MM.1S (cell line): ENCODE data around the gene ADRA1B.

Experiments
- DNase-seq: peaks from one replicate; pipeline ENCODE4 v3.0.0-alpha.2; 2015
- H2AFZ ChIP-seq: fragments of 300-600 bp; sonication (generic); 2 replicates; pipeline ENCODE4 v1.6.0; 2016; ENCODE audit warnings: antibody characterized with exemption, low read length
- H3F3A ChIP-seq: fragments of 300-600 bp; sonication (generic); 2 replicates; pipeline ENCODE4 v1.6.1; 2016; ENCODE audit warnings: mild to moderate bottlenecking, antibody characterized with exemption, low read length, moderate library complexity, mixed read lengths; ENCODE audit not compliant: insufficient read depth
- H3K27ac ChIP-seq: fragments of 300-600 bp; sonication (generic); 2 replicates; pipeline ENCODE4 v1.5.1; 2016; ENCODE audit warnings: mild to moderate bottlenecking, low read length
- H3K27me3 ChIP-seq: fragments of 300-600 bp; sonication (generic); replicated peaks from 2 replicates; pipeline ENCODE4 v1.6.0; 2016; ENCODE audit warnings: low read length; ENCODE audit not compliant: insufficient read depth
- H3K36me3 ChIP-seq: fragments of 300-600 bp; sonication (generic); replicated peaks from 2 replicates; pipeline ENCODE4 v1.6.1; 2016; ENCODE audit warnings: mild to moderate bottlenecking, low read length, mixed read lengths; ENCODE audit not compliant: insufficient read depth
- H3K4me1 ChIP-seq: fragments of 300-600 bp; sonication (generic); 2 replicates; pipeline ENCODE4 v1.6.1; 2016; ENCODE audit warnings: low read length, mixed read lengths
- H3K4me2 ChIP-seq: fragments of 300-600 bp; sonication (generic); 2 replicates; pipeline ENCODE4 v1.6.0; 2016; ENCODE audit warnings: low read depth, low read length
- H3K4me3 ChIP-seq: fragments of 300-600 bp; sonication (generic); 2 replicates; pipeline ENCODE4 v1.5.1; 2016; ENCODE audit warnings: low read length, mixed read lengths
- H3K79me2 ChIP-seq: fragments of 300-600 bp; sonication (generic); 2 replicates; pipeline ENCODE4 v1.6.1; 2016; ENCODE audit warnings: mixed run types, low read length, mixed read lengths
- H3K9ac ChIP-seq: fragments of 300-600 bp; sonication (generic); 2 replicates; pipeline ENCODE4 v1.6.1; 2016; ENCODE audit warnings: low read length, mixed read lengths
- H3K9me2 ChIP-seq: fragments of 300-600 bp; sonication (generic); replicated peaks from 2 replicates; pipeline ENCODE4 v1.6.1; 2016; ENCODE audit warnings: mild to moderate bottlenecking, low read length, mixed read lengths; ENCODE audit not compliant: insufficient read depth
- H3K9me3 ChIP-seq: fragments of 300-600 bp; sonication (generic); replicated peaks from 2 replicates; pipeline ENCODE4 v1.6.1; 2016; ENCODE audit warnings: mild to moderate bottlenecking, low read length, mixed read lengths; ENCODE audit not compliant: insufficient read depth
- H4K20me1 ChIP-seq: fragments of 300-600 bp; sonication (generic); 2 replicates; pipeline ENCODE4 v1.6.1; 2016; ENCODE audit warnings: mild to moderate bottlenecking, low read length, moderate library complexity, mixed read lengths; ENCODE audit not compliant: insufficient read depth
- CTCF ChIP-seq: fragments of 300-600 bp; sonication (generic); IDR thresholded peaks from 2 replicates; pipeline ENCODE4 v1.5.1; 2016; ENCODE audit warnings: antibody characterized with exemption, low read length, mixed read lengths
- EZH2 ChIP-seq: fragments of 300-600 bp; sonication (generic); optimal IDR thresholded peaks from 2 replicates; pipeline ENCODE3; 2017; ENCODE audit warnings: low read depth, mild to moderate bottlenecking, antibody characterized with exemption, low read length, mixed read lengths
- EZH2phosphoT487 ChIP-seq: fragments of 300-600 bp; sonication (generic); IDR thresholded peaks from 2 replicates; pipeline ENCODE4 v1.6.1; 2018; ENCODE audit warnings: antibody characterized with exemption, low read length

Gene ADRA1B

GRCh38 chr5:159905496-159905895 lies 10.8 kb upstream of the ADRA1B start:
- TF ChIP-seq EZH2phosphoT487 (no peak), CTCF (no peak), EZH2 (no peak)
- peak; percentile 12 for DNase-seq
- Histone ChIP-seq H3K79me2 (no peaks in the 10 kb centered on the region), H3K9ac (no peak overlapping the region), H3K4me1 (0 out of 2 replicates have a peak, but pooled peaks cover 6% of the 10 kb centered on the region), H2AFZ (no peak overlapping the region), H3K27ac (no peak overlapping the region), H3K4me3 (no peak overlapping the region), H3K27me3 (no peaks in the 10 kb centered on the region), H3K9me2 (no peaks in the 10 kb centered on the region), H3F3A (no peaks in the 10 kb centered on the region), H4K20me1 (no peaks in the 10 kb centered on the region), H3K9me3 (no peaks in the 10 kb centered on the region), H3K4me2 (no peak overlapping the region), H3K36me3 (no peaks in the 10 kb centered on the region)

- H3K4me1 ChIP-seq: 0 out of 2 replicates have a peak, but pooled peaks cover 6% of the 10 kb centered on the region
- no peak overlapping the region for H2AFZ ChIP-seq
- TF ChIP-seq CTCF (no peak), EZH2phosphoT487 (no peak), EZH2 (no peak)
- H3K4me3 ChIP-seq: no peak overlapping the region
- no peaks in the 10 kb centered on the region for H3K79me2 ChIP-seq
- H3K27ac ChIP-seq: no peak overlapping the region
- H3K27me3 ChIP-seq: no peaks in the 10 kb centered on the region
- no peak overlapping the region for H3K4me2 ChIP-seq
- H3K9me3 ChIP-seq: no peaks in the 10 kb centered on the region
- no peaks in the 10 kb centered on the region for H3K36me3 ChIP-seq
- no peaks in the 10 kb centered on the region for H3F3A ChIP-seq
- H3K9ac ChIP-seq: no peak overlapping the region
- DNase-seq: no peak
- no peaks in the 10 kb centered on the region for H3K9me2 ChIP-seq
- H4K20me1 ChIP-seq: no peaks in the 10 kb centered on the region
These were observed 9.8 kb upstream of the ADRA1B start for GRCh38 chr5:159906463-159906862.

GRCh38 chr5:159906943-159907342 lies 9.3 kb upstream of the ADRA1B start:
- Histone ChIP-seq H3K4me1 (0 out of 2 replicates have a peak, but pooled peaks cover 6% of the 10 kb centered on the region), H3K36me3 (no peaks in the 10 kb centered on the region), H3K4me3 (no peak overlapping the region), H3K9ac (no peak overlapping the region), H3K9me2 (no peaks in the 10 kb centered on the region), H3K27me3 (no peaks in the 10 kb centered on the region), H3K79me2 (no peaks in the 10 kb centered on the region), H3F3A (no peaks in the 10 kb centered on the region), H3K4me2 (no peak overlapping the region), H3K27ac (no peak overlapping the region), H3K9me3 (no peaks in the 10 kb centered on the region), H2AFZ (no peak overlapping the region), H4K20me1 (no peaks in the 10 kb centered on the region)
- no peak for TF ChIP-seq CTCF
- TF ChIP-seq EZH2phosphoT487: no peak
- no peak for TF ChIP-seq EZH2
- DNase-seq: no peak
